ENCODE data around the gene RILPL1. TPM values are rescaled to one million over a fixed set of nuclear protein-coding genes. Genes with fewer than 3 reads are reported as not detected.

RILPL1 gene
- total RNA-seq, 1 experiment from 2014 or later, result 10.2 TPM

DNA sequence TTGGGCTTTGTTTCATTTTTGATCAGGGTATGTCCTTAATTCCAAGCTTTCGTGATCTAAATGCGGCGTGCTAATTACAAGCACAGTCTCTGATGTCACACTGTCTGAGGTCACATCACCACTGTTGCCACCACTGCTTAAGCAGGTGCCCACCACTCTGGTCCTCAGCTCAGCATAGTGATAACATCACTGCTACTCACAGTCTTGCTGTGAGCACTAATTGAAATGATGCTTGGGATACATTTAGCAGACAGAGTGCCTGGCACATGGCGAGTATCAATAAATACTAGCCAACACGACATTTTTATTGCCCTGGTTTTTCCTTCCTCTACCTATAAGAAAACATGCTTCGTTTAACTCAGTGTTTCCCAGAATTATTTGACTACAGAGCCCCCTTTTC, 104.9 kb downstream of the RILPL1 start:
- POLR2A ChIA-PET (ENCODE audit: low non-redundant PET), result no interaction called here
- CTCF ChIA-PET, result no interaction called here

DNA sequence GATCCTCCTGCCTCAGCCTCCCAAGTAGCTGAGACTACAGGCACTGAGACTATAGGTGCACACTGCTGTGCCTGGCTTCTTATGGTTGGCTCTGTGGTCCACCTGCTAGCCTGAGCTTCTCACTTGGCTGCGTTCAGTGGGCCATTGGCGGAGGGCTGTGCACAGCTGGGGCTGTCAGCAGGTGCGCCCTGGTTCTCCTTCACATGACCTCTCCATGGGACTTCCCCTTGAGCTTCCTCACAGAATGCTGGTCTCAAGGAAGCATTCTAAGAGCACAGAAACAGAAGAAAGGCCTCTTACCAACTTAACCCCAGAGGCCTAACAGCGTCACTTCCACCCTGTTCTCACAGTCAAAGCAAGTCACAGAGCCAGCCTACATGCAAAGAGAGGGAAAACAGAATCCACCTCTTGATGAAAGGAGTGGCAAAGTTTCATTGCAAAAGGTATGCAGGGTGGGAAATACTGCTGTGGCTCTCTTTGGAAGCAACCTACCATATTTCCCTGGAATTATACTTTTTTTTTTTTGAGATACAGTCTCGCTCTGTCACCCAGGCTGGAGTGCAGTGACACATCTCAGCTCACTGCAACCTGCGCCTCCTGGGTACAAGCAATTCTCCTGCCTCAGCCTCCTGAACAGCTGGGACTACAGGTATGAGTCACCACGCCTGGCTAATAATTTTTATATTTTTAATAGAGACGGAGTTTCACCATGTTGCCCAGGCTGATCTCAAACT, 106.3 kb downstream of the RILPL1 start:
- H3K9me3 ChIP-seq (ENCODE audit: low read depth, low read length, poor library complexity, severe bottlenecking), result no peaks in the 10 kb centered on the region
- H3K27ac ChIP-seq (ENCODE audit: low read depth, low read length, poor library complexity, severe bottlenecking), result no peak overlapping the region
- CTCF ChIA-PET, result no interaction called here
- no peak for TF ChIP-seq EZH2 (IDR thresholded peaks at IDR 0.05; ENCODE audit: borderline replicate concordance, low read depth, low read length, poor library complexity, severe bottlenecking)
- TF ChIP-seq, protein P1, sequence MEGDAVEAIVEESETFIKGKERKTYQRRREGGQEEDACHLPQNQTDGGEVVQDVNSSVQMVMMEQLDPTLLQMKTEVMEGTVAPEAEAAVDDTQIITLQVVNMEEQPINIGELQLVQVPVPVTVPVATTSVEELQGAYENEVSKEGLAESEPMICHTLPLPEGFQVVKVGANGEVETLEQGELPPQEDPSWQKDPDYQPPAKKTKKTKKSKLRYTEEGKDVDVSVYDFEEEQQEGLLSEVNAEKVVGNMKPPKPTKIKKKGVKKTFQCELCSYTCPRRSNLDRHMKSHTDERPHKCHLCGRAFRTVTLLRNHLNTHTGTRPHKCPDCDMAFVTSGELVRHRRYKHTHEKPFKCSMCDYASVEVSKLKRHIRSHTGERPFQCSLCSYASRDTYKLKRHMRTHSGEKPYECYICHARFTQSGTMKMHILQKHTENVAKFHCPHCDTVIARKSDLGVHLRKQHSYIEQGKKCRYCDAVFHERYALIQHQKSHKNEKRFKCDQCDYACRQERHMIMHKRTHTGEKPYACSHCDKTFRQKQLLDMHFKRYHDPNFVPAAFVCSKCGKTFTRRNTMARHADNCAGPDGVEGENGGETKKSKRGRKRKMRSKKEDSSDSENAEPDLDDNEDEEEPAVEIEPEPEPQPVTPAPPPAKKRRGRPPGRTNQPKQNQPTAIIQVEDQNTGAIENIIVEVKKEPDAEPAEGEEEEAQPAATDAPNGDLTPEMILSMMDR (conservative IDR thresholded peaks at IDR 0.05; ENCODE audit: low read depth, low read length), result no peak
- H3K4me1 ChIP-seq (ENCODE audit: insufficient read depth, low read length, poor library complexity, severe bottlenecking), result no peaks in the 10 kb centered on the region
- intact Hi-C loops (cut with micrococcal nuclease; ENCODE audit: unreplicated experiment), result no loop called here
- POLR2A ChIA-PET (ENCODE audit: low non-redundant PET), result interaction anchor here (0.7 kb wide), 1 partner anchor 22 kb away, joined by 16 read pairs; no protein-coding TSS in a partner anchor
- H3K4me3 ChIP-seq (ENCODE audit: low read depth, low read length, poor library complexity, severe bottlenecking), result no peak overlapping the region
- no peaks in the 10 kb centered on the region for H3K36me3 ChIP-seq (ENCODE audit: insufficient read depth, low read length, poor library complexity, severe bottlenecking)
- no peaks in the 10 kb centered on the region for H3K27me3 ChIP-seq (replicated peaks; ENCODE audit: insufficient read depth, low read depth, low read length, poor library complexity)
- no TSS peak for BruUV-seq (replicated peaks)
- DNase-seq (ENCODE audit: low spot score), result no peak

More for the DNA sequence above, 104.9 kb downstream of the RILPL1 start:
- no TSS peak for BruUV-seq (replicated peaks)
- Histone ChIP-seq H3K27me3 (replicated peaks; ENCODE audit: insufficient read depth, low read depth, low read length, poor library complexity) (no peaks in the 10 kb centered on the region), H3K27ac (ENCODE audit: low read depth, low read length, poor library complexity, severe bottlenecking) (no peak overlapping the region), H3K4me1 (ENCODE audit: insufficient read depth, low read length, poor library complexity, severe bottlenecking) (no peaks in the 10 kb centered on the region), H3K4me3 (ENCODE audit: low read depth, low read length, poor library complexity, severe bottlenecking) (no peak overlapping the region), H3K9me3 (ENCODE audit: low read depth, low read length, poor library complexity, severe bottlenecking) (no peaks in the 10 kb centered on the region), H3K36me3 (ENCODE audit: insufficient read depth, low read length, poor library complexity, severe bottlenecking) (no peaks in the 10 kb centered on the region)
- no peak for DNase-seq (ENCODE audit: low spot score)
- TF ChIP-seq, protein P1 (conservative IDR thresholded peaks at IDR 0.05; ENCODE audit: low read depth, low read length), result no peak
- no peak for TF ChIP-seq EZH2 (IDR thresholded peaks at IDR 0.05; ENCODE audit: borderline replicate concordance, low read depth, low read length, poor library complexity, severe bottlenecking)
- intact Hi-C loops (cut with micrococcal nuclease; ENCODE audit: unreplicated experiment), result no loop called here

DNA sequence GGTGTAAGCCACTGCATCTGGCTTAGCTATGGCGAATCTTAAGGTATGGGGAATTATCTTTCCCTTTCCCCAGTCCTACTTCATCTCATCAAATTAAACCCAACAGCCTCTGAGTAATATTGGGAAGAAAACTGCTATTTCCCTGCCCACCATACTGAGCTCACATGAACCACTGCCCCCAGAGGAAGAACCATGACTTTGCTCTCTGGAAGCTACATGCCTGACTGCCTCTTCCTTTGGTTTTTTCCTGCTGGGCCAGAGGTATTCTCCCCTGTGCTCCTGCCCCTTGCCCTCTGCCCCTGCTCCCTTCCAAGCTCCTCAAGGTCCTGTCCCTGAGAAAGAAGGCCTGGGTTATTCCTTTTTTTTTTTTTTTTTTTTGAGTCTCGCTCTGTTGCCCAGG, 112.2 kb downstream of the RILPL1 start:
- no TSS peak for BruUV-seq (replicated peaks)
- Histone ChIP-seq H3K4me3 (ENCODE audit: low read depth, low read length, poor library complexity, severe bottlenecking) (no peak overlapping the region), H3K27ac (ENCODE audit: low read depth, low read length, poor library complexity, severe bottlenecking) (no peak overlapping the region), H3K27me3 (replicated peaks; ENCODE audit: insufficient read depth, low read depth, low read length, poor library complexity) (no peaks in the 10 kb centered on the region), H3K4me1 (ENCODE audit: insufficient read depth, low read length, poor library complexity, severe bottlenecking) (no peaks in the 10 kb centered on the region), H3K9me3 (ENCODE audit: low read depth, low read length, poor library complexity, severe bottlenecking) (no peaks in the 10 kb centered on the region), H3K36me3 (ENCODE audit: insufficient read depth, low read length, poor library complexity, severe bottlenecking) (no peaks in the 10 kb centered on the region)
- DNase-seq (ENCODE audit: low spot score), result no peak
- ChIA-PET CTCF (no interaction called here), POLR2A (ENCODE audit: low non-redundant PET) (no interaction called here)
- no peak for TF ChIP-seq EZH2 (IDR thresholded peaks at IDR 0.05; ENCODE audit: borderline replicate concordance, low read depth, low read length, poor library complexity, severe bottlenecking)
- TF ChIP-seq, protein P1 (conservative IDR thresholded peaks at IDR 0.05; ENCODE audit: low read depth, low read length), result no peak
- intact Hi-C loops (cut with micrococcal nuclease; ENCODE audit: unreplicated experiment), result no loop called here

Small RNA genes within 50 kb of the gene (microRNA-seq; reads per million reads assigned to microRNA genes)
- gene MIR3908, result not detected

Other genes starting within 250 kb of the RILPL1 start
- gene SBNO1, start 168.9 kb downstream of the RILPL1 start, total RNA-seq (2021), result 54.9 and 58.6 TPM in 2 replicates
- 98.6 and 104 TPM in 2 replicates for gene KMT5A, start 149.6 kb downstream of the RILPL1 start, total RNA-seq (2021)
- 1.7 and 1.9 TPM in 2 replicates for gene RILPL2, start 97.0 kb downstream of the RILPL1 start, total RNA-seq (2021)
- 19.1 and 20.6 TPM in 2 replicates for gene SNRNP35, start 75.6 kb downstream of the RILPL1 start, total RNA-seq (2021)
- 217 and 233 TPM in 2 replicates for gene TMED2, start 50.8 kb upstream of the RILPL1 start, total RNA-seq (2021)
- gene DDX55, start 68.4 kb upstream of the RILPL1 start, total RNA-seq (2021), result 49.5 and 53.4 TPM in 2 replicates
- gene EIF2B1, start 100.0 kb upstream of the RILPL1 start, total RNA-seq (2021), result 62.0 and 68.3 TPM in 2 replicates
- 44.9 and 45.9 TPM in 2 replicates for gene GTF2H3, start 100.1 kb upstream of the RILPL1 start, total RNA-seq (2021)
- 9.6 and 11.8 TPM in 2 replicates for gene TCTN2, start 137.4 kb upstream of the RILPL1 start, total RNA-seq (2021)
- 56.0 and 70.9 TPM in 2 replicates for gene ATP6V0A2, start 178.6 kb upstream of the RILPL1 start, total RNA-seq (2021)
- gene DNAH10, start 228.6 kb upstream of the RILPL1 start, total RNA-seq (2021), result 1.1 TPM in 2 replicates

Data from A673 (cell line).